WTC11 (cell line): Measurements from ENCODE around the gene FAM24B. TPM values are rescaled to one million over a fixed set of nuclear protein-coding genes. Genes with fewer than 3 reads are reported as not detected.

ENCODE experiments used
- ATF6 ChIP-seq: sonication (generic); formaldehyde crosslinking; IDR thresholded peaks from 2 replicates; pipeline ENCODE4 v1.8.1; 2023; ENCODE audit warnings: mild to moderate bottlenecking, missing genetic modification reagents
- CBFB ChIP-seq: sonication (generic); formaldehyde crosslinking; IDR thresholded peaks from 2 replicates; pipeline ENCODE4 v1.8.1; 2022; ENCODE audit warnings: mild to moderate bottlenecking, low read depth, missing genetic modification reagents
- CREB1 ChIP-seq: sonication (generic); formaldehyde crosslinking; IDR thresholded peaks from 2 replicates; pipeline ENCODE4 v1.8.0; 2023; ENCODE audit warnings: mild to moderate bottlenecking, missing genetic modification reagents
- E2F4 ChIP-seq: sonication (generic); formaldehyde crosslinking; IDR thresholded peaks from 2 replicates; pipeline ENCODE4 v1.8.1; 2022; ENCODE audit warnings: low read depth, mild to moderate bottlenecking, moderate library complexity, missing genetic modification reagents, borderline replicate concordance
- ESRRA ChIP-seq: sonication (generic); formaldehyde crosslinking; IDR thresholded peaks from 2 replicates; pipeline ENCODE4 v1.8.1; 2022; ENCODE audit warnings: mild to moderate bottlenecking, missing genetic modification reagents, borderline replicate concordance
- IRF2 ChIP-seq: sonication (generic); formaldehyde crosslinking; IDR thresholded peaks from 2 replicates; pipeline ENCODE4 v1.8.0; 2022; ENCODE audit warnings: low read depth, missing genetic modification reagents, borderline replicate concordance
- NR3C1 ChIP-seq: sonication (generic); formaldehyde crosslinking; conservative IDR thresholded peaks from 2 replicates; pipeline ENCODE4 v1.8.1; 2023; ENCODE audit warnings: low read depth, mild to moderate bottlenecking, missing genetic modification reagents
- SOX15 ChIP-seq: fragments of 250-450 bp; sonication (Bioruptor Pico); IDR thresholded peaks from 2 replicates; pipeline ENCODE4 v1.9.0; 2021; ENCODE audit warnings: mild to moderate bottlenecking
- ZNF121 ChIP-seq: sonication (generic); formaldehyde crosslinking; IDR thresholded peaks from 2 replicates; pipeline ENCODE4 v1.8.0; 2023; ENCODE audit warnings: missing genetic modification reagents
- ZNF219 ChIP-seq: sonication (generic); formaldehyde crosslinking; IDR thresholded peaks from 2 replicates; pipeline ENCODE4 v1.8.0; 2023; ENCODE audit warnings: missing genetic modification reagents, mild to moderate bottlenecking, borderline replicate concordance
- total RNA-seq: library from RNA; stranded (reverse); gene quantifications from 3 replicates; pipeline ENCODE4 v1.2.3, GENCODE V29; 2021
- TF ChIP-seq, protein P1 (sequence below): sonication (generic); formaldehyde crosslinking; IDR thresholded peaks from 2 replicates; pipeline ENCODE4 v1.8.0; 2022; ENCODE audit warnings: missing genetic modification reagents
- TF ChIP-seq, protein P2 (sequence below): sonication (generic); formaldehyde crosslinking; IDR thresholded peaks from 2 replicates; pipeline ENCODE4 v1.8.1; 2023; ENCODE audit warnings: mild to moderate bottlenecking, moderate library complexity, missing genetic modification reagents
- TF ChIP-seq, protein P3 (sequence below): sonication (generic); formaldehyde crosslinking; IDR thresholded peaks from 2 replicates; pipeline ENCODE4 v1.8.0; 2022; ENCODE audit warnings: mild to moderate bottlenecking, missing genetic modification reagents
- TF ChIP-seq, protein P4 (sequence below): sonication (generic); formaldehyde crosslinking; conservative IDR thresholded peaks from 2 replicates; pipeline ENCODE4 v1.8.1; 2023; ENCODE audit warnings: mild to moderate bottlenecking, low read depth, missing genetic modification reagents, moderate library complexity
- TF ChIP-seq, protein P5 (sequence below): sonication (generic); formaldehyde crosslinking; IDR thresholded peaks from 2 replicates; pipeline ENCODE4 v1.8.0; 2023; ENCODE audit warnings: missing genetic modification reagents, mild to moderate bottlenecking, borderline replicate concordance
- TF ChIP-seq, protein P6 (sequence below): sonication (generic); formaldehyde crosslinking; IDR thresholded peaks from 2 replicates; pipeline ENCODE4 v1.8.1; 2023; ENCODE audit warnings: mild to moderate bottlenecking, missing genetic modification reagents
- TF ChIP-seq, protein P7 (sequence below): fragments of 250-450 bp; sonication (Bioruptor Pico); IDR thresholded peaks from 2 replicates; pipeline ENCODE4 v1.8.0; 2021; ENCODE audit warnings: mild to moderate bottlenecking

FAM24B gene
- total RNA-seq, 1 experiment from 2014 or later = 3.7 TPM

DNA sequence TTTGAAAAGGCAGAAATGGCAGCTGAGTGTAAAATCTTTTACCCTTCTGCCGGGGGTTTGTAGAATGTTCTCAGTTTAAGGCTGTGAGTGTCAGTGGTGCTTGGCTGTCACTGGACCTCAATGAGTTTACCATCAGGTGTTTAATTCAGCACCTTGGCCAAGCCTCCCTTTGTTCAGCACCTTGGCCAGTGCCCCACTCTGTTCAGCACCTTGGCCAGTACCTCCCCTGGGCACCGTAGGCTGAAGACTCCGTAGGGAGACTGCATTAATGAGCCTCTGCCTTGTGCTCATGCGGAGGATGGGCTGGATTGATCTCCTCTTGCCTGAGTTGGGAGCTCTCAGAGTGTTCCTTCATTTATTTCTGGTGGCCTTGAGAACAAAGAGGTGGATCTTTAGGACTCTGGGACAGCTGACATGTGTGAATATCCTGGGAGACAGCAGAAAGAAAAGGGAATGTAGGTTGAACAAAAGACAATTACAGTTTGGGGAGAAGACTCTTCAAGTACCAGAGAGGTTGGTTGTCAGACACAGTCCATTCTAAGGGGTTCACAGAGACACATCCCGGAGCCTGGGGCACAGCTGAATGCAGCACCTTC, 32.6 kb upstream of the FAM24B start (continued):
- TF ChIP-seq CBFB = peak; percentile 100
- TF ChIP-seq, protein P1, sequence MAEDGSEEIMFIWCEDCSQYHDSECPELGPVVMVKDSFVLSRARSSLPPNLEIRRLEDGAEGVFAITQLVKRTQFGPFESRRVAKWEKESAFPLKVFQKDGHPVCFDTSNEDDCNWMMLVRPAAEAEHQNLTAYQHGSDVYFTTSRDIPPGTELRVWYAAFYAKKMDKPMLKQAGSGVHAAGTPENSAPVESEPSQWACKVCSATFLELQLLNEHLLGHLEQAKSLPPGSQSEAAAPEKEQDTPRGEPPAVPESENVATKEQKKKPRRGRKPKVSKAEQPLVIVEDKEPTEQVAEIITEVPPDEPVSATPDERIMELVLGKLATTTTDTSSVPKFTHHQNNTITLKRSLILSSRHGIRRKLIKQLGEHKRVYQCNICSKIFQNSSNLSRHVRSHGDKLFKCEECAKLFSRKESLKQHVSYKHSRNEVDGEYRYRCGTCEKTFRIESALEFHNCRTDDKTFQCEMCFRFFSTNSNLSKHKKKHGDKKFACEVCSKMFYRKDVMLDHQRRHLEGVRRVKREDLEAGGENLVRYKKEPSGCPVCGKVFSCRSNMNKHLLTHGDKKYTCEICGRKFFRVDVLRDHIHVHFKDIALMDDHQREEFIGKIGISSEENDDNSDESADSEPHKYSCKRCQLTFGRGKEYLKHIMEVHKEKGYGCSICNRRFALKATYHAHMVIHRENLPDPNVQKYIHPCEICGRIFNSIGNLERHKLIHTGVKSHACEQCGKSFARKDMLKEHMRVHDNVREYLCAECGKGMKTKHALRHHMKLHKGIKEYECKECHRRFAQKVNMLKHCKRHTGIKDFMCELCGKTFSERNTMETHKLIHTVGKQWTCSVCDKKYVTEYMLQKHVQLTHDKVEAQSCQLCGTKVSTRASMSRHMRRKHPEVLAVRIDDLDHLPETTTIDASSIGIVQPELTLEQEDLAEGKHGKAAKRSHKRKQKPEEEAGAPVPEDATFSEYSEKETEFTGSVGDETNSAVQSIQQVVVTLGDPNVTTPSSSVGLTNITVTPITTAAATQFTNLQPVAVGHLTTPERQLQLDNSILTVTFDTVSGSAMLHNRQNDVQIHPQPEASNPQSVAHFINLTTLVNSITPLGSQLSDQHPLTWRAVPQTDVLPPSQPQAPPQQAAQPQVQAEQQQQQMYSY (CRISPR knock-in tag) = peak; percentile 88
- TF ChIP-seq ZNF219 (CRISPR knock-in tag) = peak; percentile 100
- TF ChIP-seq NR3C1 (CRISPR knock-in tag) = peak; percentile 99
- no peak for TF ChIP-seq SOX15 (CRISPR knock-in tag)
- TF ChIP-seq, protein P2, sequence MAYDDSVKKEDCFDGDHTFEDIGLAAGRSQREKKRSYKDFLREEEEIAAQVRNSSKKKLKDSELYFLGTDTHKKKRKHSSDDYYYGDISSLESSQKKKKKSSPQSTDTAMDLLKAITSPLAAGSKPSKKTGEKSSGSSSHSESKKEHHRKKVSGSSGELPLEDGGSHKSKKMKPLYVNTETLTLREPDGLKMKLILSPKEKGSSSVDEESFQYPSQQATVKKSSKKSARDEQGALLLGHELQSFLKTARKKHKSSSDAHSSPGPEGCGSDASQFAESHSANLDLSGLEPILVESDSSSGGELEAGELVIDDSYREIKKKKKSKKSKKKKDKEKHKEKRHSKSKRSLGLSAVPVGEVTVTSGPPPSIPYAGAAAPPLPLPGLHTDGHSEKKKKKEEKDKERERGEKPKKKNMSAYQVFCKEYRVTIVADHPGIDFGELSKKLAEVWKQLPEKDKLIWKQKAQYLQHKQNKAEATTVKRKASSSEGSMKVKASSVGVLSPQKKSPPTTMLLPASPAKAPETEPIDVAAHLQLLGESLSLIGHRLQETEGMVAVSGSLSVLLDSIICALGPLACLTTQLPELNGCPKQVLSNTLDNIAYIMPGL (CRISPR knock-in tag) = peak; percentile 72; the same call in 1 of the 2 replicates
- TF ChIP-seq ESRRA (CRISPR knock-in tag) = peak; percentile 99
- peak; percentile 99 for TF ChIP-seq E2F4 (CRISPR knock-in tag)
- TF ChIP-seq IRF2 = peak; percentile 98; the same call in 1 of the 2 replicates
- TF ChIP-seq ATF6 = peak; percentile 97
- TF ChIP-seq, protein P3, sequence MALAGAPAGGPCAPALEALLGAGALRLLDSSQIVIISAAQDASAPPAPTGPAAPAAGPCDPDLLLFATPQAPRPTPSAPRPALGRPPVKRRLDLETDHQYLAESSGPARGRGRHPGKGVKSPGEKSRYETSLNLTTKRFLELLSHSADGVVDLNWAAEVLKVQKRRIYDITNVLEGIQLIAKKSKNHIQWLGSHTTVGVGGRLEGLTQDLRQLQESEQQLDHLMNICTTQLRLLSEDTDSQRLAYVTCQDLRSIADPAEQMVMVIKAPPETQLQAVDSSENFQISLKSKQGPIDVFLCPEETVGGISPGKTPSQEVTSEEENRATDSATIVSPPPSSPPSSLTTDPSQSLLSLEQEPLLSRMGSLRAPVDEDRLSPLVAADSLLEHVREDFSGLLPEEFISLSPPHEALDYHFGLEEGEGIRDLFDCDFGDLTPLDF (CRISPR knock-in tag) = peak; percentile 99
- TF ChIP-seq, protein P4, sequence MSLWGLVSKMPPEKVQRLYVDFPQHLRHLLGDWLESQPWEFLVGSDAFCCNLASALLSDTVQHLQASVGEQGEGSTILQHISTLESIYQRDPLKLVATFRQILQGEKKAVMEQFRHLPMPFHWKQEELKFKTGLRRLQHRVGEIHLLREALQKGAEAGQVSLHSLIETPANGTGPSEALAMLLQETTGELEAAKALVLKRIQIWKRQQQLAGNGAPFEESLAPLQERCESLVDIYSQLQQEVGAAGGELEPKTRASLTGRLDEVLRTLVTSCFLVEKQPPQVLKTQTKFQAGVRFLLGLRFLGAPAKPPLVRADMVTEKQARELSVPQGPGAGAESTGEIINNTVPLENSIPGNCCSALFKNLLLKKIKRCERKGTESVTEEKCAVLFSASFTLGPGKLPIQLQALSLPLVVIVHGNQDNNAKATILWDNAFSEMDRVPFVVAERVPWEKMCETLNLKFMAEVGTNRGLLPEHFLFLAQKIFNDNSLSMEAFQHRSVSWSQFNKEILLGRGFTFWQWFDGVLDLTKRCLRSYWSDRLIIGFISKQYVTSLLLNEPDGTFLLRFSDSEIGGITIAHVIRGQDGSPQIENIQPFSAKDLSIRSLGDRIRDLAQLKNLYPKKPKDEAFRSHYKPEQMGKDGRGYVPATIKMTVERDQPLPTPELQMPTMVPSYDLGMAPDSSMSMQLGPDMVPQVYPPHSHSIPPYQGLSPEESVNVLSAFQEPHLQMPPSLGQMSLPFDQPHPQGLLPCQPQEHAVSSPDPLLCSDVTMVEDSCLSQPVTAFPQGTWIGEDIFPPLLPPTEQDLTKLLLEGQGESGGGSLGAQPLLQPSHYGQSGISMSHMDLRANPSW = peak; percentile 99
- TF ChIP-seq, protein P5, sequence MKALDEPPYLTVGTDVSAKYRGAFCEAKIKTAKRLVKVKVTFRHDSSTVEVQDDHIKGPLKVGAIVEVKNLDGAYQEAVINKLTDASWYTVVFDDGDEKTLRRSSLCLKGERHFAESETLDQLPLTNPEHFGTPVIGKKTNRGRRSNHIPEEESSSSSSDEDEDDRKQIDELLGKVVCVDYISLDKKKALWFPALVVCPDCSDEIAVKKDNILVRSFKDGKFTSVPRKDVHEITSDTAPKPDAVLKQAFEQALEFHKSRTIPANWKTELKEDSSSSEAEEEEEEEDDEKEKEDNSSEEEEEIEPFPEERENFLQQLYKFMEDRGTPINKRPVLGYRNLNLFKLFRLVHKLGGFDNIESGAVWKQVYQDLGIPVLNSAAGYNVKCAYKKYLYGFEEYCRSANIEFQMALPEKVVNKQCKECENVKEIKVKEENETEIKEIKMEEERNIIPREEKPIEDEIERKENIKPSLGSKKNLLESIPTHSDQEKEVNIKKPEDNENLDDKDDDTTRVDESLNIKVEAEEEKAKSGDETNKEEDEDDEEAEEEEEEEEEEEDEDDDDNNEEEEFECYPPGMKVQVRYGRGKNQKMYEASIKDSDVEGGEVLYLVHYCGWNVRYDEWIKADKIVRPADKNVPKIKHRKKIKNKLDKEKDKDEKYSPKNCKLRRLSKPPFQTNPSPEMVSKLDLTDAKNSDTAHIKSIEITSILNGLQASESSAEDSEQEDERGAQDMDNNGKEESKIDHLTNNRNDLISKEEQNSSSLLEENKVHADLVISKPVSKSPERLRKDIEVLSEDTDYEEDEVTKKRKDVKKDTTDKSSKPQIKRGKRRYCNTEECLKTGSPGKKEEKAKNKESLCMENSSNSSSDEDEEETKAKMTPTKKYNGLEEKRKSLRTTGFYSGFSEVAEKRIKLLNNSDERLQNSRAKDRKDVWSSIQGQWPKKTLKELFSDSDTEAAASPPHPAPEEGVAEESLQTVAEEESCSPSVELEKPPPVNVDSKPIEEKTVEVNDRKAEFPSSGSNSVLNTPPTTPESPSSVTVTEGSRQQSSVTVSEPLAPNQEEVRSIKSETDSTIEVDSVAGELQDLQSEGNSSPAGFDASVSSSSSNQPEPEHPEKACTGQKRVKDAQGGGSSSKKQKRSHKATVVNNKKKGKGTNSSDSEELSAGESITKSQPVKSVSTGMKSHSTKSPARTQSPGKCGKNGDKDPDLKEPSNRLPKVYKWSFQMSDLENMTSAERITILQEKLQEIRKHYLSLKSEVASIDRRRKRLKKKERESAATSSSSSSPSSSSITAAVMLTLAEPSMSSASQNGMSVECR (CRISPR knock-in tag) = peak; percentile 100
- peak; percentile 100 for TF ChIP-seq CREB1 (CRISPR knock-in tag)
- TF ChIP-seq, protein P6, sequence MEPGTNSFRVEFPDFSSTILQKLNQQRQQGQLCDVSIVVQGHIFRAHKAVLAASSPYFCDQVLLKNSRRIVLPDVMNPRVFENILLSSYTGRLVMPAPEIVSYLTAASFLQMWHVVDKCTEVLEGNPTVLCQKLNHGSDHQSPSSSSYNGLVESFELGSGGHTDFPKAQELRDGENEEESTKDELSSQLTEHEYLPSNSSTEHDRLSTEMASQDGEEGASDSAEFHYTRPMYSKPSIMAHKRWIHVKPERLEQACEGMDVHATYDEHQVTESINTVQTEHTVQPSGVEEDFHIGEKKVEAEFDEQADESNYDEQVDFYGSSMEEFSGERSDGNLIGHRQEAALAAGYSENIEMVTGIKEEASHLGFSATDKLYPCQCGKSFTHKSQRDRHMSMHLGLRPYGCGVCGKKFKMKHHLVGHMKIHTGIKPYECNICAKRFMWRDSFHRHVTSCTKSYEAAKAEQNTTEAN (CRISPR knock-in tag) = peak; percentile 99
- TF ChIP-seq, protein P7, sequence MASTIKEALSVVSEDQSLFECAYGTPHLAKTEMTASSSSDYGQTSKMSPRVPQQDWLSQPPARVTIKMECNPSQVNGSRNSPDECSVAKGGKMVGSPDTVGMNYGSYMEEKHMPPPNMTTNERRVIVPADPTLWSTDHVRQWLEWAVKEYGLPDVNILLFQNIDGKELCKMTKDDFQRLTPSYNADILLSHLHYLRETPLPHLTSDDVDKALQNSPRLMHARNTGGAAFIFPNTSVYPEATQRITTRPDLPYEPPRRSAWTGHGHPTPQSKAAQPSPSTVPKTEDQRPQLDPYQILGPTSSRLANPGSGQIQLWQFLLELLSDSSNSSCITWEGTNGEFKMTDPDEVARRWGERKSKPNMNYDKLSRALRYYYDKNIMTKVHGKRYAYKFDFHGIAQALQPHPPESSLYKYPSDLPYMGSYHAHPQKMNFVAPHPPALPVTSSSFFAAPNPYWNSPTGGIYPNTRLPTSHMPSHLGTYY (CRISPR knock-in tag) = peak; percentile 96
- peak; percentile 98 for TF ChIP-seq ZNF121 (CRISPR knock-in tag)
